Measurements from ENCODE around the gene PGBD1. TPM values are rescaled to one million over a fixed set of nuclear protein-coding genes. Genes with fewer than 3 reads are reported as not detected.

Gene PGBD1
- total and polyA plus RNA-seq, 2 of the 8 experiments (the other 6 are each of a cell fraction or from before 2014, with no cell fraction given), result 2.5 to 9.2 TPM

DNA sequence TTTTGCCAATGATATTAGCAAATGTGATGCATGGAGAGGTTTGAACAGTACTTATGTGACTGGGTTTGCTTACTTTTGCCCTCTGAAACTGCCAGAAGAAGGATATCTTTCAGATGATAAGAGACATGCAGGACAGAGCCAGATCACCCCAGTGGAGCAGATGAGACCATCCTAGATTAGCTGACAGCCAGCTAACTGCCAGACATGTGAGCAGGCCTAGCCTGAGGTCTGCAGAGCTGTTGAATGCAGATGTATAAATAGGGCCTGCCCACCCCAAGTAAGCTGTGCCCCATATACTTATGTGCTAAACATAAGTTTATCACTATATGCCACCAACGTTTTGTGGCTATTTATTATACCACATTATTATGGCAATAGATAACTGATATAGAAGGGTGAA is 48.7 kb downstream of the PGBD1 start:
- Histone ChIP-seq H3K27ac (ENCODE audit: low read depth, low read length) (no peak overlapping the region), H2AFZ (ENCODE audit: low read length) (no peak overlapping the region), H3K56ac (replicated peaks; ENCODE audit: insufficient read length, low read depth, low read length) (no peak overlapping the region), H2AK5ac (ENCODE audit: low read depth, low read length) (no peak overlapping the region), H3K23me2 (ENCODE audit: low read depth, low read length) (peaks cover under 1% of the 10 kb centered on the region; the same call in 1 of the 2 replicates), H3K79me1 (ENCODE audit: low read depth, low read length) (no peaks in the 10 kb centered on the region), H4K20me1 (replicated peaks in 1 of 2; ENCODE audit: control insufficient read depth in 1 of 2, insufficient read depth in 2 of 2, low read length in 2 of 2) (no peaks in the 10 kb centered on the region), H3K4me2 (ENCODE audit: insufficient read depth in 1 of 2, low read depth in 2 of 2, low read length in 2 of 2) (no peak overlapping the region), H2BK5ac (ENCODE audit: low read depth, low read length) (no peak overlapping the region), H3K4me1 (replicated peaks in 1 of 4; ENCODE audit: control insufficient read depth in 3 of 4, insufficient read depth in 4 of 4, low read length in 3 of 4) (no peaks in the 10 kb centered on the region), H3K79me2 (ENCODE audit: control insufficient read depth in 1 of 2, insufficient read depth in 2 of 2, low read length in 2 of 2) (no peaks in the 10 kb centered on the region; a peak in 1 of 4 replicates), H4K91ac (replicated peaks; ENCODE audit: insufficient read length, low read length) (no peak overlapping the region), H2BK120ac (replicated peaks; ENCODE audit: low read depth, low read length) (no peak overlapping the region), H2BK12ac (ENCODE audit: low read depth, low read length) (no peak overlapping the region), H4K8ac (ENCODE audit: extremely low read depth, insufficient read depth, low read length) (no peak overlapping the region), H3K4ac (replicated peaks; ENCODE audit: insufficient read length, low read depth, low read length) (no peak overlapping the region), H3K9me3 (ENCODE audit: insufficient read depth in 2 of 2, low read depth in 1 of 2, low read length in 1 of 2) (peaks cover 34 to 36% of the 10 kb centered on the region in 2 experiments), H3K18ac (ENCODE audit: extremely low read depth, low read length) (no peak overlapping the region), H4K5ac (ENCODE audit: insufficient read length, low read depth, low read length) (no peak overlapping the region), H3K14ac (ENCODE audit: insufficient read length) (no peak overlapping the region), H2BK15ac (ENCODE audit: low read length) (no peak overlapping the region), H3K23ac (ENCODE audit: insufficient read length) (no peak overlapping the region), H3K27me3 (replicated peaks in 1 of 4; ENCODE audit: control insufficient read depth in 3 of 4, extremely low read depth in 1 of 4, insufficient read depth in 3 of 4, low read length in 3 of 4) (no peaks in the 10 kb centered on the region), H3K9ac (replicated peaks in 1 of 4; ENCODE audit: extremely low read depth in 1 of 4, low read depth in 3 of 4, low read length in 3 of 4) (no peak overlapping the region), H3K4me3 (ENCODE audit: extremely low read depth in 1 of 4, insufficient read depth in 2 of 4, low read depth in 3 of 4, low read length in 4 of 4) (no peak overlapping the region), H3K36me3 (ENCODE audit: control insufficient read depth in 2 of 4, insufficient read depth in 4 of 4, low read length in 3 of 4) (peaks cover 7 to 30% (median 19%) of the 10 kb centered on the region in 4 experiments; a peak in 6 of 8 replicates), H2BK20ac (ENCODE audit: low read length) (no peak overlapping the region)
- FAIRE-seq (no peak), DNase-seq (ENCODE audit: low read depth in 1 of 2, low spot score in 2 of 2) (no peak)
- ChIA-PET POLR2A (ENCODE audit: partially characterized antibody) (no interaction called here), CTCF (ENCODE audit: partially characterized antibody) (no interaction called here)
- WGBS, 2 experiments (ENCODE audit: extremely low coverage in 1 of 2, insufficient coverage in 1 of 2, insufficient read length in 1 of 2, insufficient replicate concordance in 2 of 2, low coverage in 1 of 2, low lambda C conversion rate in 2 of 2, missing lambda C conversion rate in 1 of 2), result 86% methylated on average over 1 of the region's 1 CpG; no CpG with 5 or more reads in 1 of the 2 experiments
- TF ChIP-seq TCF12 (IDR thresholded peaks at IDR 0.05; ENCODE audit: low read depth, low read length) (no peak), SP1 (IDR thresholded peaks at IDR 0.05; ENCODE audit: low read depth, low read length) (no peak), EP300 (IDR thresholded peaks at IDR 0.05; ENCODE audit: borderline replicate concordance in 1 of 2, low read depth in 2 of 2, low read length in 2 of 2) (no peak)

Data from H1 (cell line).